GM10266 (cell line): ENCODE results near the gene BBLN.

ENCODE experiments used
- DNase-seq: peaks from one replicate; pipeline ENCODE4 v3.0.0; 2012; ENCODE audit errors: extremely low spot score
- TF ChIP-seq, protein P1 (sequence below): IDR thresholded peaks from 2 replicates; pipeline ENCODE4 v1.5.1; 2012; ENCODE audit warnings: mild to moderate bottlenecking, low read depth; ENCODE audit not compliant: control insufficient read depth, insufficient read depth; ENCODE audit errors: missing control alignments

The BBLN gene

DNA sequence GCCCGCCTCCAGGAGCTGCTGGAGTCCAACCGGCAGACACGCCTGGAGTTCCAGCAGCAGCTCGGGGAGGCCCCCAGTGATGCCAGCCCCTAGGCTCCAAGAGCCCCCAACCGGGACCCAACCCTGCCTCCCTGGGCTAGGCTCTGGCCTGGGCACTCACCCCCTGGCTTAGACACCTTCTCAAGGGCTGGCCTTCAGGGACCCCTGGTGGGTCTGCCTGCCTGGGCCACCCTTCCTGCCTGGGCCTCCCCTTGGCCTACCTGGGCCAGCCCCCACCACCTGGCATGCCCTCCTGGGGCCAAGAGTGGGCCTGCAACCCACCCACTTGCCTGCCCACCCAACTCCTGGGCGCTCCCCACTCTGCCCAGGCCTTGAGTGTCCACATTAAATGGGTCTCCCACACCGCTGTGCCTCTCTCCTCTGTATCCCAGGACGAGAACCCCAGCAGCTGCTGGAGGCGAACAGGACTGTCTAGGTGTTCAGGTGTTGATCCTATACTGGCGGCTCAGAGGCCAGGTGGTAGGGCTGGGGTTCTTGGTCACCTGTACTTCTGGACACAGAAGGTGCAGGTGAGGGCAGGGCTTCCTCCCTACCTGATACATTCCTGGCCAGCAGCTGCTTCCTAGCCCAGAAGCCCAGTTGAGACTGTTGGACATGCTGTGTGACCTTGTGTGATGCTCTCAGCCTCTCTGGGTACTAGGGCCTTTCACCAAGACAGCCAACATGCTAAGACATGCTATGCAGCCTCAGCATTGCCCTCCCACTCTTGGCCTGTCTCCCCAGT lies 3.6 kb downstream of the BBLN start:
- TF ChIP-seq, protein P1, sequence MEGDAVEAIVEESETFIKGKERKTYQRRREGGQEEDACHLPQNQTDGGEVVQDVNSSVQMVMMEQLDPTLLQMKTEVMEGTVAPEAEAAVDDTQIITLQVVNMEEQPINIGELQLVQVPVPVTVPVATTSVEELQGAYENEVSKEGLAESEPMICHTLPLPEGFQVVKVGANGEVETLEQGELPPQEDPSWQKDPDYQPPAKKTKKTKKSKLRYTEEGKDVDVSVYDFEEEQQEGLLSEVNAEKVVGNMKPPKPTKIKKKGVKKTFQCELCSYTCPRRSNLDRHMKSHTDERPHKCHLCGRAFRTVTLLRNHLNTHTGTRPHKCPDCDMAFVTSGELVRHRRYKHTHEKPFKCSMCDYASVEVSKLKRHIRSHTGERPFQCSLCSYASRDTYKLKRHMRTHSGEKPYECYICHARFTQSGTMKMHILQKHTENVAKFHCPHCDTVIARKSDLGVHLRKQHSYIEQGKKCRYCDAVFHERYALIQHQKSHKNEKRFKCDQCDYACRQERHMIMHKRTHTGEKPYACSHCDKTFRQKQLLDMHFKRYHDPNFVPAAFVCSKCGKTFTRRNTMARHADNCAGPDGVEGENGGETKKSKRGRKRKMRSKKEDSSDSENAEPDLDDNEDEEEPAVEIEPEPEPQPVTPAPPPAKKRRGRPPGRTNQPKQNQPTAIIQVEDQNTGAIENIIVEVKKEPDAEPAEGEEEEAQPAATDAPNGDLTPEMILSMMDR, result no peak
- DNase-seq, result no peak

DNA sequence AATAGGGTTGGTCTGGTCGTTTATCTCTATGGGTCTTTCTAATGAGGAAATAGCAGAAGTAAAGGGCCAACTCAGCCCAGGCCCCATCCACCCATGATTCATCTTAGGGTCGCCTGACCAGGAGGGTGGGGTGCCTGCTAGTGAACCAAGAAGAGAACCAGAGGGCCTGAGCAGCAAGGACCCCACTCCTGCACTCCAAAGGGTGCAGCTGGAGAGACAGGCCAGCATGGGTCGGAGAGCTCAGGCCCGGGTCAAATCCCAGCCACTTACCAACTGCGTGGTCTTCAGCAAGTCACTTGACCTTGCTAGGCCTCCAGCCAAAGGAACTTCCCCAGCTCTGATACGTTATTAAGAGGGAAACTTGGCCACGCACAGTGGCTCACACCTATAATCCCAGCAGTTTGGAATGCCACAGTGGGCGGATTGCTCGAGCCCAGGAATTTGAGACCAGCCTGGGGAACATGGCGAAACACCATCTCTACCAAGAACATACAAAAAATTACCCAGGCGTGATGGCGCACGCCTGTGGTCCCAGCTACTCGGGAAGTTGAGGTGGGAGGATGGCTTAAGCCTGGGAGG lies 4.3 kb downstream of the BBLN start:
- DNase-seq, result no peak
- TF ChIP-seq, protein P1, result no peak

DNA sequence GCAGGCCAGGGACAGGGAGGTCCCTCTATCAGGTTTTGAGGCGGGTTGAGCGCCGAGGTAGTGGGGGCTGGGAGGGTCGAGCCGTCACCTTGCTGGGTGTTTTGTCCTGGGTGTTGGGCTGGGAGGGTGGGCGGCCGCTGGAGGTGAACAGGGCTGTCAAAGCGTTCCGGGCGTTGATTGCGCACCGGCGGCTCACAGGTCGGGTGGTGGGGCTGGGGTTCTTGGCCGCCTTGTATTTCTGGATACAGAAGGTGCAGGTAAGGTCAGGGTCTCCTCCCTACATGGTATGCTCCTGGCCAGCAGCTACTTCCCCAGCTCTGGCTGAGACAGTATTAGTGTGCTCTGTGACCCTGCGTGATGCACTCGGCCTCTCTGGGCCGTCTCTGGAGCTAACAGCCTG lies 6.1 kb downstream of the BBLN start:
- no peak for DNase-seq
- TF ChIP-seq, protein P1, result no peak

GRCh38 chr9:128167209-128167608 lies 7.1 kb downstream of the BBLN start:
- DNase-seq, result no peak
- TF ChIP-seq, protein P1, result no peak

DNA sequence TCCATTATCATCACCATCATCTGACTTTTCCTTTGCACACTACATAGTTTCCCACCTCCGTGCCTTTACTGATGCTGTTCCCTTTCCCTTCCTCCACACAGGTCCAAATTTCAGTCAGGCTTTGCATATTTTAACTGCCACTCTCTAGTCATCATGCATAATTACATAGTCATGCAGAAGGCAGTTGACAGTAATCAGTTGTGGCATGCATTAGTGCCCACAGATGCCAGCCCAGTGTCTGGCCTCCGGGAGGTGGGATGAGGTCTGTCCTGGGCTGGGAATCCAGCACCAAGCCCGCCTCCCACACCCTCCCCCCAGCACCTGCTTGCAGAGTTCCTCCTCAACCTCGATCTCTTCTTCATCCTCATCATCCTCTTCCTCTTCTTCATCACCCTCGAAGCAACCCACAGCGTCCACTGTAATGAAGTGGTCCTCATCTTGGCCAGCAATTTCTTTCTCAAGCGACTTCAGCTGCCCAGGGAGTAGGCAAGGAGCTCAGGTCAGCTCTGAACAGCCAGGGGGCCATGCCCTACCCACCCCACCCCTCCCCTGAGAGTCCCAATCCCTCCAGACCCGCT lies 8.8 kb downstream of the BBLN start:
- TF ChIP-seq, protein P1, result no peak
- no peak for DNase-seq

- TF ChIP-seq, protein P1, result no peak
- no peak for DNase-seq
Measured at GRCh38 chr9:128169492-128169891, 9.4 kb downstream of the BBLN start.

GRCh38 chr9:128169925-128170324 lies 9.9 kb downstream of the BBLN start:
- DNase-seq, result no peak
- TF ChIP-seq, protein P1, result no peak
